WTC11 (cell line): ENCODE measurements around the gene ASTN1.

ENCODE experiments used
- CBFB ChIP-seq: sonication (generic); formaldehyde crosslinking; IDR thresholded peaks from 2 replicates; pipeline ENCODE4 v1.8.1; 2022; ENCODE audit warnings: mild to moderate bottlenecking, low read depth, missing genetic modification reagents
- TF ChIP-seq, protein P1 (sequence below): sonication (generic); formaldehyde crosslinking; IDR thresholded peaks from 2 replicates; pipeline ENCODE4 v1.8.1; 2023; ENCODE audit warnings: mild to moderate bottlenecking, missing genetic modification reagents
- TF ChIP-seq, protein P2 (sequence below): sonication (generic); formaldehyde crosslinking; IDR thresholded peaks from 2 replicates; pipeline ENCODE4 v1.8.0; 2023; ENCODE audit warnings: mild to moderate bottlenecking, missing genetic modification reagents
- TF ChIP-seq, protein P3 (sequence below): fragments of 200-600 bp; IDR thresholded peaks from 2 replicates; pipeline ENCODE4 v1.8.0; 2022; ENCODE audit warnings: antibody characterized with exemption

DNA sequence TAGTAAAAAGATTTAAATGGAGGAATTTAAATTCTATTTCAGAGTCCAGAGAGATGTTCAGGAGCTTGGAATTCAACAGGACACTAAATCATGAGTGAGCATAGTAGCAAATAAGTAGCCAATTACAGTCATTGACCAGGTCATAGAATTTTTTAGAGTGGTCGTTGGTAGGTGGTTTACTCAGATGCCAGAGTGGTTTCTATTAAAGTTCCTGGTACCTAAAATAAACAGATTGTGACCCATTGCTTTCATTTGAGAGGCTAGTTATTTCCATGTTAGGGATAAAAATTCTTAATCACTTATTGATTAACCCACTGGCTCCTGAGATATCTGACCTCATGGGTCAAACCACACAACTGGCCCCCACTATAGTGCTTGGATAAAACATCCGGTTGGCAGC, 201.3 kb downstream of the ASTN1 start:
- TF ChIP-seq, protein P1, sequence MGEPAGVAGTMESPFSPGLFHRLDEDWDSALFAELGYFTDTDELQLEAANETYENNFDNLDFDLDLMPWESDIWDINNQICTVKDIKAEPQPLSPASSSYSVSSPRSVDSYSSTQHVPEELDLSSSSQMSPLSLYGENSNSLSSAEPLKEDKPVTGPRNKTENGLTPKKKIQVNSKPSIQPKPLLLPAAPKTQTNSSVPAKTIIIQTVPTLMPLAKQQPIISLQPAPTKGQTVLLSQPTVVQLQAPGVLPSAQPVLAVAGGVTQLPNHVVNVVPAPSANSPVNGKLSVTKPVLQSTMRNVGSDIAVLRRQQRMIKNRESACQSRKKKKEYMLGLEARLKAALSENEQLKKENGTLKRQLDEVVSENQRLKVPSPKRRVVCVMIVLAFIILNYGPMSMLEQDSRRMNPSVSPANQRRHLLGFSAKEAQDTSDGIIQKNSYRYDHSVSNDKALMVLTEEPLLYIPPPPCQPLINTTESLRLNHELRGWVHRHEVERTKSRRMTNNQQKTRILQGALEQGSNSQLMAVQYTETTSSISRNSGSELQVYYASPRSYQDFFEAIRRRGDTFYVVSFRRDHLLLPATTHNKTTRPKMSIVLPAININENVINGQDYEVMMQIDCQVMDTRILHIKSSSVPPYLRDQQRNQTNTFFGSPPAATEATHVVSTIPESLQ (CRISPR knock-in tag): no peak
- TF ChIP-seq CBFB (CRISPR knock-in tag): no peak
- TF ChIP-seq, protein P2, sequence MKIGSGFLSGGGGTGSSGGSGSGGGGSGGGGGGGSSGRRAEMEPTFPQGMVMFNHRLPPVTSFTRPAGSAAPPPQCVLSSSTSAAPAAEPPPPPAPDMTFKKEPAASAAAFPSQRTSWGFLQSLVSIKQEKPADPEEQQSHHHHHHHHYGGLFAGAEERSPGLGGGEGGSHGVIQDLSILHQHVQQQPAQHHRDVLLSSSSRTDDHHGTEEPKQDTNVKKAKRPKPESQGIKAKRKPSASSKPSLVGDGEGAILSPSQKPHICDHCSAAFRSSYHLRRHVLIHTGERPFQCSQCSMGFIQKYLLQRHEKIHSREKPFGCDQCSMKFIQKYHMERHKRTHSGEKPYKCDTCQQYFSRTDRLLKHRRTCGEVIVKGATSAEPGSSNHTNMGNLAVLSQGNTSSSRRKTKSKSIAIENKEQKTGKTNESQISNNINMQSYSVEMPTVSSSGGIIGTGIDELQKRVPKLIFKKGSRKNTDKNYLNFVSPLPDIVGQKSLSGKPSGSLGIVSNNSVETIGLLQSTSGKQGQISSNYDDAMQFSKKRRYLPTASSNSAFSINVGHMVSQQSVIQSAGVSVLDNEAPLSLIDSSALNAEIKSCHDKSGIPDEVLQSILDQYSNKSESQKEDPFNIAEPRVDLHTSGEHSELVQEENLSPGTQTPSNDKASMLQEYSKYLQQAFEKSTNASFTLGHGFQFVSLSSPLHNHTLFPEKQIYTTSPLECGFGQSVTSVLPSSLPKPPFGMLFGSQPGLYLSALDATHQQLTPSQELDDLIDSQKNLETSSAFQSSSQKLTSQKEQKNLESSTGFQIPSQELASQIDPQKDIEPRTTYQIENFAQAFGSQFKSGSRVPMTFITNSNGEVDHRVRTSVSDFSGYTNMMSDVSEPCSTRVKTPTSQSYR: no peak
- TF ChIP-seq, protein P3, sequence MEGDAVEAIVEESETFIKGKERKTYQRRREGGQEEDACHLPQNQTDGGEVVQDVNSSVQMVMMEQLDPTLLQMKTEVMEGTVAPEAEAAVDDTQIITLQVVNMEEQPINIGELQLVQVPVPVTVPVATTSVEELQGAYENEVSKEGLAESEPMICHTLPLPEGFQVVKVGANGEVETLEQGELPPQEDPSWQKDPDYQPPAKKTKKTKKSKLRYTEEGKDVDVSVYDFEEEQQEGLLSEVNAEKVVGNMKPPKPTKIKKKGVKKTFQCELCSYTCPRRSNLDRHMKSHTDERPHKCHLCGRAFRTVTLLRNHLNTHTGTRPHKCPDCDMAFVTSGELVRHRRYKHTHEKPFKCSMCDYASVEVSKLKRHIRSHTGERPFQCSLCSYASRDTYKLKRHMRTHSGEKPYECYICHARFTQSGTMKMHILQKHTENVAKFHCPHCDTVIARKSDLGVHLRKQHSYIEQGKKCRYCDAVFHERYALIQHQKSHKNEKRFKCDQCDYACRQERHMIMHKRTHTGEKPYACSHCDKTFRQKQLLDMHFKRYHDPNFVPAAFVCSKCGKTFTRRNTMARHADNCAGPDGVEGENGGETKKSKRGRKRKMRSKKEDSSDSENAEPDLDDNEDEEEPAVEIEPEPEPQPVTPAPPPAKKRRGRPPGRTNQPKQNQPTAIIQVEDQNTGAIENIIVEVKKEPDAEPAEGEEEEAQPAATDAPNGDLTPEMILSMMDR: no peak
